GM23248 (cell line): ENCODE results near the gene TTLL1.
"Not testable (repeated sequence)": the region's sequence is repeated elsewhere in the genome, so short reads cannot be mapped to it uniquely, and the experiment has no call there.

Source experiments
- EZH2 ChIP-seq: fragments of 200-600 bp; sonication (generic); IDR thresholded peaks from 2 replicates; pipeline ENCODE4 v1.6.1; 2018; ENCODE audit warnings: antibody characterized with exemption, mild to moderate bottlenecking; ENCODE audit not compliant: insufficient read depth, poor library complexity, severe bottlenecking
- EZH2phosphoT487 ChIP-seq: fragments of 200-600 bp; sonication (generic); IDR thresholded peaks from 2 replicates; pipeline ENCODE4 v1.6.1; 2018; ENCODE audit warnings: antibody characterized with exemption, moderate library complexity, mild to moderate bottlenecking, low read depth; ENCODE audit not compliant: insufficient read depth

GRCh38 chr22:43104950-43105349, 15.8 kb upstream of the TTLL1 start:
- not testable (repeated sequence) for TF ChIP-seq EZH2, EZH2phosphoT487
